ENCODE data around the gene ACKR3. TPM values are rescaled to one million over a fixed set of nuclear protein-coding genes. Genes with fewer than 3 reads are reported as not detected.

The ACKR3 gene
- 1.3 and 14.9 TPM in 2 replicates for total RNA-seq (2012; rRNA removed)

DNA sequence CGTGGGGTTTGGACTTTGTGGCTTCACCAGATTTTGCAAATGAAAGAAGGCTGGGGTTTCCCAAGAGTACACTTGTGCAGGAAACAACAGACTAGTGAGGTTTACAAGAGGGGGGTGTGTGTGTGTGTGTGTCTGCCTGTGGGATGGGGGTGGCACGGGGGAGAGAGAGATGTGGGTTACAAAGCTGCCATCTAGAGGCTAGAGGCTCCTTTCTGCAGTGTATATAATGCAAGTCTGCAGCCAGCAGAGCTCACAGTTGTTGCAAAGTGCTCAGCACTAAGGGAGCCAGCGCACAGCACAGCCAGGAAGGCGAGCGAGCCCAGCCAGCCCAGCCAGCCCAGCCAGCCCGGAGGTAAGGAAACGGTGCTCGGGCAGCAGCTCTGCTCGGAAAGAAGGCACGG lies at the start of gene ACKR3:
Gene ACKR3 (plus strand): TSS at position 253 of the 401 bp plus-strand sequence. CDS start 10,641 bp downstream, outside the sequence.
- Histone ChIP-seq H3K27me3 (ENCODE audit: control insufficient read depth, insufficient read depth, low read length) (peaks cover 82% of the 10 kb centered on the region), H3K4me1 (ENCODE audit: control insufficient read depth, insufficient read depth, low read length) (peaks cover 4% of the 10 kb centered on the region), H3K9ac (ENCODE audit: low read depth, low read length) (no peak within 1 kb of the TSS), H3K9me3 (replicated peaks; ENCODE audit: low read length) (no peaks in the 10 kb centered on the region), H3K36me3 (ENCODE audit: insufficient read depth, low read length) (no peaks in the 10 kb centered on the region), H3K4me3 (ENCODE audit: low read length) (no peak within 1 kb of the TSS), H3K4me2 (ENCODE audit: low read length) (peak within 1 kb of the TSS; percentile 33)

DNA sequence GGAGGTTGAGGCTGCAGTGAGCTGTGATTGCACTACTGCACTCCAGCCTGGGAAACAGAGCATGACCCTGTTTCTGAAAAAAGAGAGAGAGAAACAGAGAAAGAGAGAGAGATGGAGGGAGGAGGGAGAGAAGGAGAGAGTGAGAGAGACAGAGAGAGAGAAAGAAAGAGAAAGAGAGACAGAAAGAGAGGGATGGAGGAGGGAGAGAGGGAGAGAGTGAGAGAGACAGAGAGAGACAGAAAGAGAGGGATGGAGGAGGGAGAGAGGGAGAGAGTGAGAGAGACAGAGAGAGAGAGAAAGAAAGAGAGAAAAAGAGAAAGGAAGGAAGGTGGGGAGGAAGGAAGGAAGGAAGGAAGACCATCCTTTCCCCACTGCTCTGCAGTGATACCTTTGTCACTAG lies 48.1 kb upstream of the ACKR3 start:
- Histone ChIP-seq H3K36me3 (ENCODE audit: insufficient read depth, low read length) (no peaks in the 10 kb centered on the region), H3K9me3 (replicated peaks; ENCODE audit: low read length) (no peaks in the 10 kb centered on the region), H3K4me3 (ENCODE audit: low read length) (no peak overlapping the region), H3K9ac (ENCODE audit: low read depth, low read length) (no peak overlapping the region), H3K27me3 (ENCODE audit: control insufficient read depth, insufficient read depth, low read length) (peaks cover 9% of the 10 kb centered on the region), H3K4me1 (ENCODE audit: control insufficient read depth, insufficient read depth, low read length) (no peaks in the 10 kb centered on the region), H3K4me2 (ENCODE audit: low read length) (no peak overlapping the region)

DNA sequence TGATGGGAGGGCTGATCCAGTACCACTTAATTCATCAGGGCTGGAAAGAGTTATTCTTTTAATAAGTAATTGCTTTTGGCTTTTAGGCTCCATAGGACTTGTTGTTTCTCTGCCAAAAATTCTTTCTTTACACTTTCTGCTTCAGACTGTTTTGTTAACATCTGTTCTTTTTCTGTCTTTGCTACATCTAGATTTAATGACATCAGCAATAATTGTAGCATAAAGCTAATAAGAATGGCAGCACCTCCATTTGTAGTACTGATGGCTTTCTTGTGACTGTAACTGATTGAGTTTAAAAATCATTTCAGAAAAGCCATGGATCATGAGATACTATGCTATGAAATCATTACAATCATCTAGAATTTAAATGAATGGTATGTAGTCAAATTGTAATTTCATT lies 46.4 kb upstream of the ACKR3 start:
- Histone ChIP-seq H3K4me1 (ENCODE audit: control insufficient read depth, insufficient read depth, low read length) (no peaks in the 10 kb centered on the region), H3K9ac (ENCODE audit: low read depth, low read length) (no peak overlapping the region), H3K4me3 (ENCODE audit: low read length) (no peak overlapping the region), H3K27me3 (ENCODE audit: control insufficient read depth, insufficient read depth, low read length) (peaks cover 5% of the 10 kb centered on the region), H3K4me2 (ENCODE audit: low read length) (no peak overlapping the region), H3K9me3 (replicated peaks; ENCODE audit: low read length) (no peaks in the 10 kb centered on the region), H3K36me3 (ENCODE audit: insufficient read depth, low read length) (no peaks in the 10 kb centered on the region)

DNA sequence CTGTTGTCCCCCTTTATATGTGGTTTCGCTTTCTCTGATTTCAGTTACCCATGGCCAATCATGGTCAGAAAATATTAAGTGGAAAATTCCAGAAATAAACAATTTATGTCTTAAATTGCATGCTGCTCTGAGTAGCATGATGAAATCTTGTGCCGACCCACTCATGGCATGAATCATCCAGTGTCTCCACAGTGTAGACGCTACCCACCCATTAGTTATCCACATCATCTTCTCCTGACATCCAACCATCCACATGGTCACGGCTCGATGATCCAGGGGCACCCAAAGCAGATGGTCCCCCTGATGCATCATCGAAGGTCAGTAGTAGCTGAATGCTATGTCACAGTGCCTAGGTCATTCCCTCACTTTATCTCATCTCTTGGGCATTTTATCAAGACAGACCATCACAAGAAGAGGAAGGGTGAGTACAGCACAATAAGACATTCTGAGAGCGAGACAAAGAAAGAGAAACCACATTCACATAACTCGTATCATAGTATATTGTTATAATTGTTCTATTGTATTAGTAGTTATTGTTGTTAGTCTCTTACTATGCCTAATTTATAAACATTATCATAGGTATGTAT lies 44.1 kb upstream of the ACKR3 start:
- Histone ChIP-seq H3K4me1 (ENCODE audit: control insufficient read depth, insufficient read depth, low read length) (no peaks in the 10 kb centered on the region), H3K27me3 (ENCODE audit: control insufficient read depth, insufficient read depth, low read length) (peaks cover 5% of the 10 kb centered on the region), H3K4me2 (ENCODE audit: low read length) (no peak overlapping the region), H3K4me3 (ENCODE audit: low read length) (no peak overlapping the region), H3K9ac (ENCODE audit: low read depth, low read length) (no peak overlapping the region), H3K36me3 (ENCODE audit: insufficient read depth, low read length) (no peaks in the 10 kb centered on the region), H3K9me3 (replicated peaks; ENCODE audit: low read length) (no peaks in the 10 kb centered on the region)

DNA sequence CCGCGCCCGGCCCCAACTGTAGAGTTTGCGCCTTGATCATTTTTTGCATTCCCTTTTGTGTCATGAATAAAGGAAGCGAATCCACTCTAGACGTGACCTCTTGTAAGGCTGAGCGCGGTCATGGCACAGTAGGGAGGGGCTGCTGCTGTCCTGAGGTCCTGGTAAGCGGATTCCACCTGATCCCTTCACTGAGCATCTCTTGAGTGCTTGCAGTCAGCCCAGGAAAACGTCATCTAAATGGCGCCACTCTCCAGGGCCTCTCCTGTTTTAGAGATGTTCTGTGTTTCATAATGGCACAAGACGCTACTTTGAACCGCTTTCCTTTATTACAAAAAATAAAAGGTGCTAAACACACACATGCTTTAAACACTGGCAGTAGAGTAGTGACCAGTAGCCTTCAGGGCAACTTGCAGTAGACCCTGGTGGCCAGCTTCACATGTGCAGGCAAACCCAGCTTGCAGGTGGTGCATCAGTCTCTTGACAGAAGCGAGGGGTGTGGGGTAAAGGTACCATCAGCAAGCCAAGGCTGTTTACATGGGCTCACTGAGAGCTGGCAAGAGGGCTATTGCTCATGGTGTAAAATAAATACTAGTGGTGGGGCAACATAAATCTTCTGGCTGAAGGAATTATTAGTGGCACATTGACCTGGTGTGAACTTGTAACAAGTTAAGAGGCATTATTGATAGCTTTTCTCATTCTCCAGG lies 43.0 kb upstream of the ACKR3 start:
- H3K4me3 ChIP-seq (ENCODE audit: low read length): no peak overlapping the region
- peaks cover 8% of the 10 kb centered on the region for H3K27me3 ChIP-seq (ENCODE audit: control insufficient read depth, insufficient read depth, low read length)
- H3K36me3 ChIP-seq (ENCODE audit: insufficient read depth, low read length): no peaks in the 10 kb centered on the region
- no peaks in the 10 kb centered on the region for H3K4me1 ChIP-seq (ENCODE audit: control insufficient read depth, insufficient read depth, low read length)
- H3K4me2 ChIP-seq (ENCODE audit: low read length): no peak overlapping the region
- no peak overlapping the region for H3K9ac ChIP-seq (ENCODE audit: low read depth, low read length)
- no peaks in the 10 kb centered on the region for H3K9me3 ChIP-seq (replicated peaks; ENCODE audit: low read length)

DNA sequence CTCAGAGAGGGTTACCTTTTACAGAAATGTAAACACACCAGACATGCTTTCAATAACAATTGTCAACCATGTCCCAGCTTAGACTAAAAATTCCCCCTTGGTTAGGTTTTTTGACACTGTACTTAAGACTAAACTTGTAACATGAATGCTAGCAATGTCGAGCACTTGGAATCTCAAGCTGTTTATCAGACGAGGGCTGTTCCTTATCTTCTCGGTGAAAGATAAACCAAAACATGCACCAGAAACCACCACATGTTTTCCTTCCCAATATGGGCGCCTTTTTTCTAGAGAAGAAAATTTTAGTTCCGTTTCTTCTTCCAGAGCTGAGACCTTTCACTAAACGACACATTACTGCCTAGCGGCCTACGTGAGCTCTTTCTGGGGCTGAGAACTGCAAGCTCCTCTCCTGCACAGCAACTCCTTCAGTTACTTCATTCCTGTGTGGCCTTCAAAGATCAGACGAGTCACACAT lies 42.4 kb upstream of the ACKR3 start:
- peaks cover 8% of the 10 kb centered on the region for H3K27me3 ChIP-seq (ENCODE audit: control insufficient read depth, insufficient read depth, low read length)
- no peaks in the 10 kb centered on the region for H3K9me3 ChIP-seq (replicated peaks; ENCODE audit: low read length)
- H3K4me2 ChIP-seq (ENCODE audit: low read length): no peak overlapping the region
- no peak overlapping the region for H3K4me3 ChIP-seq (ENCODE audit: low read length)
- H3K4me1 ChIP-seq (ENCODE audit: control insufficient read depth, insufficient read depth, low read length): no peaks in the 10 kb centered on the region
- no peaks in the 10 kb centered on the region for H3K36me3 ChIP-seq (ENCODE audit: insufficient read depth, low read length)
- H3K9ac ChIP-seq (ENCODE audit: low read depth, low read length): no peak overlapping the region

DNA sequence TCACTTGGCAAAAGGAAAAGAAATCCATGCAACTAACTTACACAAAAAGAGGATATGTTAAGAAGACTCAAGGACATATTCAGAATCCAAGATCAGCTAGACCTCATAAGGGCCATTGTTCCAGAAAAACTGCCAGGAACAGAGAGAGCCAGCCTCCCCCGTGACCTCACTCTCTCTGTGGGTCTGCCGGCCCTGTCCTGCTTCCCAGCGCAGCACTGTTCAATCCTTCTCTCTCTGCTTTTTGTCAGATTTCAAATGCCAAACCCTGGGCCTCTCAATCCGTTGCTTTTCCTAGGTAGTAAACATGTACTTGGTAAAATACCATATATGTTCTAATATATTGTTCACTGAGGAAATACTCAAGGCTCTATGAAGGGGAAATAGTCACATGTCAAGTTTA lies 40.0 kb upstream of the ACKR3 start:
- no peak overlapping the region for H3K9ac ChIP-seq (ENCODE audit: low read depth, low read length)
- H3K9me3 ChIP-seq (replicated peaks; ENCODE audit: low read length): no peaks in the 10 kb centered on the region
- no peaks in the 10 kb centered on the region for H3K36me3 ChIP-seq (ENCODE audit: insufficient read depth, low read length)
- peaks cover 8% of the 10 kb centered on the region for H3K27me3 ChIP-seq (ENCODE audit: control insufficient read depth, insufficient read depth, low read length)
- H3K4me3 ChIP-seq (ENCODE audit: low read length): no peak overlapping the region
- H3K4me2 ChIP-seq (ENCODE audit: low read length): no peak overlapping the region
- no peaks in the 10 kb centered on the region for H3K4me1 ChIP-seq (ENCODE audit: control insufficient read depth, insufficient read depth, low read length)

DNA sequence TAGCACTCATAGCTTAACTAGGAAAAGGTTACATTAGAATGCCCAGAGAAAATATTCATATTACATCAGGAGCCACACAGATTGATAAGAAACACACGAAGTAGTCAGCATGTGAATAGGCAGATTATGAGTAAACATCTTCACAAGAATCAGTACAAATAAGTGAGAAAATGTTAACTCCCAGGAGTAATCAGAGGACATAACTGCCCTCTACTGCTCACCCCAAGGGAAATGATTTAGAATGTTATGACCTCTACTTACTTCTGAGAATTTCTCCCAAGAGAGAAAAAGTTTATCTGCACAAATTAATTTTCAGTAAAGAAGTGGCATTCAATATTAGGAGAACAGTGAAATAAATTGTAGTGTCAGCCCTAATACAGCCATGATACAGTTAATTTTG lies 39.1 kb upstream of the ACKR3 start:
- Histone ChIP-seq H3K4me2 (ENCODE audit: low read length) (no peak overlapping the region), H3K4me1 (ENCODE audit: control insufficient read depth, insufficient read depth, low read length) (no peaks in the 10 kb centered on the region), H3K27me3 (ENCODE audit: control insufficient read depth, insufficient read depth, low read length) (peaks cover 8% of the 10 kb centered on the region), H3K9me3 (replicated peaks; ENCODE audit: low read length) (no peaks in the 10 kb centered on the region), H3K4me3 (ENCODE audit: low read length) (no peak overlapping the region), H3K36me3 (ENCODE audit: insufficient read depth, low read length) (no peaks in the 10 kb centered on the region), H3K9ac (ENCODE audit: low read depth, low read length) (no peak overlapping the region)

DNA sequence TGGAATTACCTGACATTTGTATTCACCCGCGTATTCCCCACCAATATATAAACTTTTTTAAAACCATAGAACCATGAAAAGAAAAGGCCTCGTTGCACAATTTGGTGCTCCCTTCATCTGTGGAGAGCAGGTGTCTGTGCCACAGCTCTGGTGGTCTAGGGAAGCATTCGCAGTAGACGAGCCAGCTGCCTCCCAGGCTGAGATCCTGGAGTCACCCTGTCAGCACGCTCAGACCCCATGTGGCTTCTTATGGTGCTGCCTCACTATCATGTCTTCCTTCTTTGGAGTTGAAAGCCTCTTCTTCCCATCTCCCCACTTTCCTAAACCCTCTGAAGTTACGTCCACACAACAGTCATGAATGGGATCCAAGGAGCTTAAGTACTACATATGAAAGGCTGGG lies 38.4 kb upstream of the ACKR3 start:
- Histone ChIP-seq H3K4me1 (ENCODE audit: control insufficient read depth, insufficient read depth, low read length) (no peaks in the 10 kb centered on the region), H3K27me3 (ENCODE audit: control insufficient read depth, insufficient read depth, low read length) (peaks cover 8% of the 10 kb centered on the region), H3K9ac (ENCODE audit: low read depth, low read length) (no peak overlapping the region), H3K9me3 (replicated peaks; ENCODE audit: low read length) (no peaks in the 10 kb centered on the region), H3K4me3 (ENCODE audit: low read length) (no peak overlapping the region), H3K36me3 (ENCODE audit: insufficient read depth, low read length) (no peaks in the 10 kb centered on the region), H3K4me2 (ENCODE audit: low read length) (no peak overlapping the region)

DNA sequence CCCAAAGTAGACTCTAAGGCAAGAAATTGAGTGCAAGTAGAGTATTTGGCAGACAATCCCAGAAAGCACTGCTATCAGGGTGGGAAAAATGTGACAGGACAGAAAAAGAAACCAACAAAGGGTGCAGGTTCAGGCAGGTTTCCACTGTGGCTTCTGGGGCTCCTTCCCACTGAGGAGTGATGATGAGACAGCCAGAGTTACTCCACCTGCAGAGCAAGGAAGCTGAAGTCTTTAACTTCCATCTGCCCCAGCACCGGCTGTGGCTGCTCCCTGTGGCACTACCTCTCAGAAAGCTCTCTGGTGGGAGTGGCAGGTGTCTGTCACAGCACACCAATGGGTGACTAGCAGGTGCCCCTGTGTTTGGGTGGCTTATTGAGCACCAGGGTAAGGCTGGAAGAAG lies 37.6 kb upstream of the ACKR3 start:
- Histone ChIP-seq H3K36me3 (ENCODE audit: insufficient read depth, low read length) (no peaks in the 10 kb centered on the region), H3K9ac (ENCODE audit: low read depth, low read length) (no peak overlapping the region), H3K4me1 (ENCODE audit: control insufficient read depth, insufficient read depth, low read length) (no peaks in the 10 kb centered on the region), H3K9me3 (replicated peaks; ENCODE audit: low read length) (no peaks in the 10 kb centered on the region), H3K27me3 (ENCODE audit: control insufficient read depth, insufficient read depth, low read length) (peaks cover 8% of the 10 kb centered on the region), H3K4me3 (ENCODE audit: low read length) (no peak overlapping the region), H3K4me2 (ENCODE audit: low read length) (no peak overlapping the region)

DNA sequence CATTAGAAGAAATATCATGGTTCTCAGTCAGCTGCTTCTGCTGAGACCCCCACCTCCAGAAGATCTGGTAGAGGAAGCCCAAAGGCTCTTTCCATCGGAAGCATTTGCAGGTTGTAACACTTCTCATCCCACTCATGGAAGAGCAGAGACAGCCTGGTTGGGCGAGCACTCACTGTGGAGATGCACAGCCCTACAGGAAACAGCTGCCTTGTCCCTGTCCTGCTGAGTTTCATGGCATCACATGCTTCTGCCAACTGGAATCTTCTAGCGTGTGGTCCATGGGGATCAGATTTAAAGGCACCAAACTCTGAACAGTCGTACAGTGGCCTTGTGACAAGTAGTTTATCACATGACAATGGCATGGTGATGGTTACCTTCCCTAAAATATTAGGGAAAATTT lies 36.3 kb upstream of the ACKR3 start:
- Histone ChIP-seq H3K4me2 (ENCODE audit: low read length) (no peak overlapping the region), H3K36me3 (ENCODE audit: insufficient read depth, low read length) (no peaks in the 10 kb centered on the region), H3K9me3 (replicated peaks; ENCODE audit: low read length) (no peaks in the 10 kb centered on the region), H3K27me3 (ENCODE audit: control insufficient read depth, insufficient read depth, low read length) (peaks cover 8% of the 10 kb centered on the region), H3K4me1 (ENCODE audit: control insufficient read depth, insufficient read depth, low read length) (no peaks in the 10 kb centered on the region), H3K9ac (ENCODE audit: low read depth, low read length) (no peak overlapping the region), H3K4me3 (ENCODE audit: low read length) (no peak overlapping the region)

DNA sequence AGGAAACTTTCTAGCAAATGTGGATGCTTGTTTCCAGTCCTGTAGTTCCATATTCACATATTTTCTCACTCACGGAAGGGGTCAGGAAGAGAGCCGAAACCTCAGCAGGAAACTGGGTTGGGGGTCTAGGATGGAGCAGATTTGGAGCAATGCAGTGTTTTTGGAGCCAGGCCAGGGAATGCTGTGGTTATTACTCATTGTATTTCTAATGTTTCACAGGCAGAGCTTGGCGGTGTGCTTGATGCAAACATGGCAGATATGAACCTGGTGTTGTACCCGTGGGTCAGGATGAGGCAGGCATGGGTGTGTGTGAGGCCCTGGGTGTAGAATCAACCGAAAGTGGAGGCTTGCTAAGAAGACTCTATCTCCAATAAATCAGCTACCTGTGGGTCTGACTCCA lies 34.6 kb upstream of the ACKR3 start:
- no peak overlapping the region for H3K9ac ChIP-seq (ENCODE audit: low read depth, low read length)
- H3K27me3 ChIP-seq (ENCODE audit: control insufficient read depth, insufficient read depth, low read length): peaks cover 8% of the 10 kb centered on the region
- H3K4me3 ChIP-seq (ENCODE audit: low read length): no peak overlapping the region
- H3K4me2 ChIP-seq (ENCODE audit: low read length): no peak overlapping the region
- H3K36me3 ChIP-seq (ENCODE audit: insufficient read depth, low read length): no peaks in the 10 kb centered on the region
- no peaks in the 10 kb centered on the region for H3K4me1 ChIP-seq (ENCODE audit: control insufficient read depth, insufficient read depth, low read length)
- no peaks in the 10 kb centered on the region for H3K9me3 ChIP-seq (replicated peaks; ENCODE audit: low read length)
